GM21576 (cell line): ENCODE results near the gene PLAAT3.
A peak's percentile ranks its signal among the peaks of the same experiment; 100 is the strongest.
"Not testable (repeated sequence)": the region's sequence is repeated elsewhere in the genome, so short reads cannot be mapped to it uniquely, and the experiment has no call there.

Experiments used
- ATAC-seq: cut with Tn5 transposase; IDR thresholded peaks from one replicate; pipeline ENCODE4 v1.9.1; 2021; ENCODE audit warnings: mild to moderate bottlenecking, moderate library complexity; ENCODE audit not compliant: unreplicated experiment

The PLAAT3 gene

DNA sequence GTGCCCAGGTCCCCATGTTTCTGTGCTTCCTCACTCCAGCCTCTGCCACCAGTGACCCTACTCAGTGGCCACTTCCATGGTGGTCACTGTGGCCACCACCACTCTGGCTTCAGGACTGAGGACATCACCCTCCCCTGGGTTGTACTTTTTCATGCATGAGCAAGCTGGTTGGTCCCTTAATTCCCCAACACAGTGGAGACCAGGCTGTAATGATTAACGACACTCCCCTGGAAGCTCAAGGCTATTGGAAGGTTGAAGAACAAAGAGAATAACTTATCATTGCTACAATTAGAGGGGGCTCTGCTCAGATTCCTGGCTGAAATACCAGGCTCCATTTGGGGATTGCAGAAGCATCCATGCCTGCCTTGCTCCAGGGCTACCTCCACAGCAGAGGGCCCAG is 67.2 kb downstream of the PLAAT3 start:
- no peak for ATAC-seq

DNA sequence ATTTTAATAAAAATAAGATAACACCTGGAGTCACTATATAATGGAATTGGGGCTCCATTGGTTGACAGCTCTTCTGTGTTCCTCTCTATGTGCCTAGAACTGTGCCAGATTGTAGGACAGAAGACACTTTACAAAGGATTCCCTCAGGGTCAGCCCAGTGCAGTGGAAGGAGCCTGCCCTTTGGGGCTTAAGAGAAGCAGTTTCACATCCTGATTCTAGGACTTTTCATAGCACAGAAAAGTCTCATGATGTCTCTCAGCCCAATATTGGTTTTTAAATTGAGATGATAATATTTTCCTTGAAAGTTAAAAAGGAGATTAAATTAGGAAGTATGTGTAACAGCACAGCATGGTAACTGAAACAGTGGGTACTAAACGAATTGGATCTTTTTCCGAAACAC is 70.5 kb downstream of the PLAAT3 start:
- ATAC-seq, result no peak

DNA sequence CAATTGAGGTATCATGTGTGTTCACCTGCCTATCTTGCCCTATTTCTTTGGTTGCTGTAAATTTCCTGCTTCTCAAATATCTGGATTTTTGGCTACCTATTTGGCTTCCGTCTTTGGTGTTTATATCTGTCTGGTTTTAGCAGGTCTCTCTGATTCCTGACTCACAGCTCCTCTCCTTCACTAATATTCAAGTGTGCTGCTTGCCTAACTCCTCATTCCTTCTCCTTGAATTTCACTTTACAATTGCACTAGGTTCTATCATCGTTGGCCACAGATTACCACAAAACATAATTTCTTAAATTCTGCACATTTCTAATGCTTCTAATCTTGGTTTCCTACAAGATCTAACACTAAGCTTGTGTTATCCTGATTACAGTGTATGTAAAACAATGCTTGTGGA is 71.7 kb downstream of the PLAAT3 start:
- not testable (repeated sequence) for ATAC-seq

DNA sequence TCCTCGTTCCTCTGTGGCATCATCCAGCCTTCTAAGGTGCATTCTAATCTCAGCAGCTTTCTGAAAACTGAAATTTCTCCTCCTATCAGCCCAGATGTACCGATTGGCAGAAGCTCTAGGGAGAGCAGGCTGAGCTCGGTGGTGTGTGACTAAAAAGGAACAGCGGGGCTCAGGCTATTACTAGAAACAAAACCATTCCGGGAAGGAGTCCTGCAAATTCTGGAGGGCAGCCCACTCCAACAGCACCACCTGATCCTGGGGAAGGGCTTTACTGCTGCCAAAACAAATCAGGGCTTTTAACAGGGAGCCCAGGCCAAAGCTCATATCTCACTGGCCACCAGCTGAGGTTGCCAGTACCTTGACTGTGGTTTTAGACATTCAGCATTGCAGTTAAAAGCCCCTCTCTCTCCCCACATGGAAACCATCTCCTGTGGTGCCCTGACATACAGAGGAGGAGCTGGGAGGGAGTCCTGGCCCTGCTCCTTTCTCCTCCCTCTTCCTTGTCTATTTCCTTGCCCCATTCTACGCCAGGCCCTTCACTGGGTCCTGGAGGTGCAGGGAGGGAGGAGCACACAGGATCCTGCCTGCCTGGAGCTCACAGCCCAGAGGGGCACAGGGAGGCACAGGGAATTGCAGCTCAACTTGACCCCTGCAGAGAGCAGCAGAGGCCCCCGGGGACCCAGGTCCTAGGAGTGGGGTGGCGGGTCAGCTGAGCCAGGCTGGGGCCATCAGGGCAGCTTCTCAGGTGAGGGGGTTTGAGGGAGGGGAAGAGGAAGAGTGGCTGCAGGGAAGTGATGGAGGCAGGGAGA is 76.7 kb downstream of the PLAAT3 start:
- ATAC-seq, result no peak

DNA sequence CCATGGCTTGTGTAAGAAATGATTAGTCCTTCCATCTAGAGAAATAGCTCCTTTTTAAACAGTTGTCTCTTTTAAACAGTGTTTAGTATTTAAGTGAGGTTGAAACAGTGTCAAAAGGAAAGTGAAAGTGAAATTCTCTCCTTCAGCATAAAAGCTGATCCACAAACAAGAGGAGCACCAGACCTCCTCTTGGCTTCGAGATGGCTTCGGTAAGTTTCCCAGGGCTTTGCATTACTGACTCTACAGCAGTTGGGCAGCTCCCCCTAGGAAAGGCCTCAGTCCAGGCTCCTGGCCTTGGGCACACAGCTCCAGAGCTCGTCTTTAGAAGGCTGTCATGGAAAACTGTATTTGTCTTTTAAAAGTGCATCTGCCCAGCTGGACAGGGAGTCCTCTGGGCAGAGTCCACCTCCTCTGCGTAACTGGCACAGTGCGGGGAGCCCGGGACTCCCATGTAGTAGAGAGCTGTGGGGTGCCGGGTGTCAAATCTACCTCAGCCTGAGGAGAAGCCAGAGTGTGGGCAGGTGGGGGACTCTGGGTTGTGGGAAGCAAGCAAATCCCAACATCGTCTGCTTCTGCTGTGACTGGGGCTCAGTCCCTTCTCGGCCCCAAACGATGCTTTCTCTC is 77.5 kb downstream of the PLAAT3 start, which contains the start of gene PLAAT4:
TSS of gene PLAAT4 (plus strand) at position 140 of the 624 bp plus-strand sequence. CDS start at position 201, 61 bp downstream.
- no peak for ATAC-seq

DNA sequence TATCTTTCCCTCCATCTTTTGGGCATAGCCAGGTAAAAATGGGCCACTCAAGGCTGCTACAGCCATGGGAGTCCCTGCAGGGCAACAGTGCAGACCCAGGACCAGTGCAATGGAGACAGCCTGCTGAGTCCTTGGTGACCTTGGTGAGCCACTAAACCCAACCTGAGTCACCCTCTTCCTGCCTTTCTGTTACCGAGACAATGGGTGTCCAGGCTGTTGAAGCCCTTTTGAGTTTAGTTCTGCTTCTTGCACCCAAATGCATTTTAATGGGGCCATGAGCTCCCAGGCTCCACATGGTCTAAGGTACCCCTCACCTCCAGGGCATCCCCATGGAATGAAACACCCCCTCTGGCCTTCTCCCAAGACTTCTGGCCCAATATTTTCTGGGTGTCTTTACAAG is 78.5 kb downstream of the PLAAT3 start:
- ATAC-seq, result no peak

DNA sequence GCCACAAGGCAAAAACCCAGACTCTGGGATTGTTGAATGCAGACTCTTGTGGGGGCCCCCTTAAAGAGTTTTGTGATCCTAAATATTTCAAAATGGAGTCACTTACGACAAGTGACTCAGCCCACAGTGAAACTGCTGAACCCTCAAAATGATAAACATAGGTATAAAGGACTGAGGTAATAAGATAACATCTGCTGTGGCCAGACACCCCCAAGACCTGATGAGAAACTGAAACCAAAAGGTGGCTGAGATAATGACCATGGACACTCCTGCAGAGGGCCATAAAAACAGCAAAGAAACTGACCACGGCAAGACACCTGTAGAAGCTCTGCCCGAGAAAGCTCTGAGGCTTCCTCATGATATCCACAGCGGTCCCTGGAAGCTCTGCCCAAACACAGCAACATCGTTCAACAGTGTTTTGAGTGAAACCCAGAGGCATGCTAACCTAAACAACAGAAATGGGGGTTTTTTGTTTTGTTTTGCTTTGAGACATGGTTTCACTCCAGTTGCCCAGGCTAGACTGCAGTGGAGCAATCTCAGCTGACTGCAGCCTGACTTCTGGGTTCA is 79.3 kb downstream of the PLAAT3 start:
- peak; percentile 37 for ATAC-seq

DNA sequence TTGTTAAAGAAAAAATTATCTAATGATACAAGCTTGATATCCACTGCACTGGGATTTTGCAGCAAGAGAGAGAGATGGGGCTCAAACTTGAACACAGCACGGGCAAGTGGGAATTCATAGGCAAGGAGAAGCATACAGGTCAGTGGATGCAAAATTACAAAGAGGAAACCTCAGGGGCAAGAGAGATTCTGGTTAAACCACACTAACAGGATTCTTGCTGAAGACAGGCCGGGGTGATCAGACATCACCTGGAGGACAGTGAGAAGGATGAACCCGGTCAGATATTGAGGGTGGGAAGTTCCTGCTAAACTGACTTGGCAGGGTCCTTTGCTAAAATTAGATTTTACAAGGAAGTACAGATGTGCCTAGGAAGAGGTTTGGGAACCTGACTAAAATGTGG is 80.2 kb downstream of the PLAAT3 start:
- no peak for ATAC-seq

DNA sequence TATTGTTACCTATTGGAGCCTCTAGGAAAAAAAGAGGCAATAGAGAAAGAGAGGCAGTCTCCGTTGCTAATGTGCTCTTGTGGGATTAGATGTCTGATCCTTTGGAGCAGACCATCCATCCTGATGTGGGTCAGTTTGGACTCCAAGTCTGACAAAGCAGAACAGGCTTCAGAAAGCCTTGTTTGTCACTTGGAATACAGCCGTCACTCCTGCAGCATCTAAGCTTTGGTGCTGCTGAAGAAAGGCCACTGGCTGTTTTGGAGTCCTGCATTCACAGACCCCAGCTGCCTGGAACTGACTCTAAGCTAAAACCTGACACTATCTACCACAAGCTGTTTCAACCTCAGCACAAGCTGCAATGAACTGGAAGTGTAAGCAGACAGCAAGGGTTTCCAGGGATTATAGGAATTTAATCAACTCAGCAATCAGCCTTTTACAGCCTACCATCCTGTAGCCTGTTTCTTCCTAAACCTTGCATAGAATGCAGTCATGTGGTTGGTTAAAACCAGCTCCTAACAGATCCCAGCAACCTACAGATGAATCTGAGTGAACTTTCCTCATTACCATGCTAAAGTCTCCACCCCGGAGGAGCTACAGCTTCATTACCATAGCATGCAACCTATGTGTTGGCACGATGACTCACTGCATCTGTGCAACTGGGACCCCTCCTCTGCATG is 81.3 kb downstream of the PLAAT3 start:
- no peak for ATAC-seq

DNA sequence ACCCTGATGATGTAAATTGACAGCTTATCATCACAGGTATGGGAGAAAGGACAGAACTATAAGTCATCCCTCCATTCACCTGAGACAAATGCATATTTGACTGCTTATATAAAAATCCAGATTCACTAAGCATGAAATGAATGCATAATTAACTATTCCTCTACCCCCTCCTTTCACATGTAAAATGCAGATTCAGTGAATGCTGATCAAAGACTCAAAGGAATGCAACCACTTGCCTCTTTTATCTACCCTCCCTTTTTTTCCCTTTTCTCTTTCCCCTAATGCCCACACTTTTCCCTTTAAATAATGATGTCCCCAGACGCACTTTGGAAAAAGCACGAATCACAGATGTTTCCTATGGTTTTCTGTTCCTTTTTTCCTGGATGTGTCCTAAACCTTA is 82.1 kb downstream of the PLAAT3 start:
- no peak for ATAC-seq

DNA sequence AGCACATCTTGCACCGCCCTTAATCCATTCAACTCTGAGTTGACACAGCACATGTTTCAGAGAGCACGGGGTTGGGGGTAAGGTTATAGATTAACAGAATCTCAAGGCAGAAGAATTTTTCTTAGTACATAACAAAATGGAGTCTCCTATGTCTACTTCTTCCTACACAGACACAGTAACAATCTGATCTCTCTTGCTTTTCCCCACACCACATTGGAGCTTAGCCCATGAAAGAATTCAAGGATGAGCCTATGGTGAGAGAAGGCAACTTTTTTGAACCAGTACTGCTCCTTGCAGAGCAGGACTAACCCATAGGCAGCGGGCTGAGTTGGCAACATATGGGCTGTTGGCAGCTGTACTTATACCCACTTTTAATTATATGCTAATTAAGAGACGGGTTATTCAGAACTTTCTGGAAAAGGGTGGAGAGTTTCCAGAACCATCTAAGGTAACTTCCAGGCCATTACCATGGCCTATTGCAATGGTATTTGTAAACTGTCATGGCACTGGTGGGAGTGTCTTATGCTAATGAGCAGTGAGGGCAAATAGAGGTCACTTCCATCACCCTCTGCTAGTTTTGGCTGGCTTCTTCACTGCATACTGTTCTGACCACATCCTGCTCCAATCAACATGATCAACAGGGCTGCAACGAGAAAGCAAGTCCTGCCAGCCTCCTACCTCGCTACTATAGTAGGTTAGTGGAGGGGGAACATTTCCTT is 83.0 kb downstream of the PLAAT3 start:
- peak; percentile 80 for ATAC-seq

DNA sequence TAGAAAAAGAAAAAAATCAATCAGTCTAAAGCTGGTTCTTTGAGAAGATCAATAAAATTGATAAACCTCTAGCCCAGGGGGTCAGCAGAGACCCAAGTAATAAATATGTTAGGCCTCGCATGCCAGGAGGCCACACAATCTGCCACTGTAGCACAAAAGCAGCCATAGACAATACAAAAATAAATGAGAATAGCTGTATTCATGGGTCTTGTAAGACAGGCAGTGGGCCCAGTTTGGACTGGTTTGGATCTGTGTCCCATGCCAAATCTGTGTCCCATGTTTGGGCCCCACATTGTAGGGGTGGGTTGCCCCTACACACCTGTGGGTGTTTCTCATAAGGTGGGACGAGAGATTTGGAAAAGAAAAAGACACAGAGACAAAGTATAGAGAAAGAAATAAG is 84.2 kb downstream of the PLAAT3 start:
- no peak for ATAC-seq

DNA sequence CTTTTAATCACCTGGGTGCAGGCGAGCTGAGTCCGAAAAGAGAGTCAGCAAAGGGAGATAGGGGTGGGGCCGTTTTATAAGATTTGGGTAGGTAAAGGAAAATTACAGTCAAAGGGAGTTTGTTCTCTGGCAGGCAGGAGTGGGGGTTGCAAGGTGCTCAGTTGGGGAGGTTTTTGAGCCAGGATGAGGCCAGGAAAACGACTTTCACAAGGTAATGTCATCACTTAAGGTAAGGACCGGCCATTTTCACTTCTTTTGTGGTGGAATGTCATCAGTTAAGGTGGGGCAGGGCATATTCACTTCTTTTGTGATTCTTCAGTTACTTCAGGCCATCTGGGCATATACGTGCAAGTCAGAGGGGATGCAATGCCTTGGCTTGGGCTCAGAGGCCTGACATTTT is 84.9 kb downstream of the PLAAT3 start:
- not testable (repeated sequence) for ATAC-seq

DNA sequence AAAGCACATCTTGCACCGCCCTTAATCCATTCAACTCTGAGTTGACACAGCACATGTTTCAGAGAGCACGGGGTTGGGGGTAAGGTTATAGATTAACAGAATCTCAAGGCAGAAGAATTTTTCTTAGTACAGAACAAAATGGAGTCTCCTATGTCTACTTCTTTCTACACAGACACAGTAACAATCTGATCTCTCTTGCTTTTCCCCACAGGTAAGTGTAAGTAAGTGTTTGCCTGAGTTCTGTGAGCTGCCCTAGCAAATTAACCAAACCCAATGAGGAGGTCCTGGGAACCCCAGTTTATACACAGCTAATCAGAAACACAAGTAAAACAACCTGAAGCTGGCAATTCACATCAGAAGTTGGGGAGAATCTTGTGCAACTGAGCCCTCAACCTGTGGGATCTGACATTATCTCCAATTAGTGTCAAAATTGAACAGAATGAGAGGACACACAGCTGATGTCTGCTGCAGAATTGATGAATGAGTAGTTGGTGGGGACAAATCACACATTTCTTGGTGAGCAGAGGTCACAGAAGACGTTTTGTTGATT is 85.4 kb downstream of the PLAAT3 start:
- not testable (repeated sequence) for ATAC-seq

DNA sequence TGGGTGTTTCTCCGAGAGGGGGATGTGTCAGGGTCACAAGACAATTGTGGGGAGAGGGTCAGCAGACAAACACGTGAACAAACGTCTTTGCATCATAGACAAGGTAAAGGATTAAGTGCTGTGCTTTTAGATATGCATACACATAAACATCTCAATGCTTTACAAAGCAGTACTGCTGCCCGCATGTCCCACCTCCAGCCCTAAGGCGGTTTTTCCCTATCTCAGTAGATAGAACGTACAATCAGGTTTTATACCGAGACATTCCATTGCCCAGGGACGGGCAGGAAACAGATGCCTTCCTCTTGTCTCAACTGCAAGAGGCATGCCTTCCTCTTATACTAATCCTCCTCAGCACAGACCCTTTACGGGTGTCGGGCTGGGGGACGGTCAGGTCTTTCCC is 86.1 kb downstream of the PLAAT3 start:
- not testable (repeated sequence) for ATAC-seq

DNA sequence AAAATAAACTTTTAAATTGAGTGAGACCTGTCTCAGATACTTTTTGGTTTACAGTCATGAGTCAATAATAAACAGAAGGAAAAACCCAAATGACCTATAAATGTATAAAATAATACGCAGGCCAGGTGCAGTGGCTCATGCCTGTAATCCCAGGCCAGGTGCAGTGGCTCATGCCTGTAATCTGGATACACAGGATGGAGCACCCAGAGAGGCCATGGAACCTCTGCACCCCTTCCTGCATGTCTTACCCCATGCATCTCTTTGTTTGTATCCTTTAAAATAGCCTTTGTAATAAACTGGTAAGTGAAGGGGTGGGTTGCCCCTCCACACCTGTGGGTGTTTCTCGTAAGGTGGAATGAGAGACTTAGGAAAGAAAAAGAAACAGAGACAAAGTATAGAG is 86.6 kb downstream of the PLAAT3 start:
- ATAC-seq, result no peak
